Activated T-cell treated with anti-CD3 and anti-CD28 coated beads, Interleukin-2, amount 50 U/mL, for 4 hours (primary cell): ENCODE results near the gene ACHE. TPM values are rescaled to one million over a fixed set of nuclear protein-coding genes. Genes with fewer than 3 reads are reported as not detected.
"Not testable (repeated sequence)": the region's sequence is repeated elsewhere in the genome, so short reads cannot be mapped to it uniquely, and the experiment has no call there.

Source experiments
- ATAC-seq, 2 donors: fragments of 200-7000 bp; cut with Tn5 transposase; one replicate each; pipeline ENCODE4 v1.10.0; 2021
- DNase-seq: peaks from one replicate; pipeline ENCODE4 v3.0.0-alpha.2; 2020
- H3K27me3 Mint-ChIP-seq: one replicate; pipeline ENCODE4 v1.8.0; 2021; ENCODE audit warnings: low read depth, mixed read lengths
- H3K36me3 Mint-ChIP-seq: one replicate; pipeline ENCODE4 v1.8.0; 2022; ENCODE audit warnings: mixed read lengths; ENCODE audit not compliant: insufficient read depth
- H3K4me1 Mint-ChIP-seq: one replicate; pipeline ENCODE4 v1.8.0; 2021; ENCODE audit warnings: low read depth, mixed read lengths
- H3K4me3 Mint-ChIP-seq: one replicate; pipeline ENCODE4 v1.8.0; 2021; ENCODE audit warnings: mild to moderate bottlenecking, moderate library complexity, mixed read lengths
- H3K9me3 Mint-ChIP-seq: one replicate; pipeline ENCODE4 v1.8.0; 2021; ENCODE audit warnings: mixed read lengths
- total RNA-seq, 3 donors: library from RNA; stranded (reverse); gene quantifications; one replicate each; pipeline ENCODE4 v1.2.1, GENCODE V29; 2021

Gene ACHE
- total RNA-seq, 3 donors from 2014 or later: 0.32 to 0.54 (median 0.35) TPM

GRCh38 chr7:100910443-100910842 lies 14.8 kb upstream of the ACHE start:
- peaks cover 15% of the 10 kb centered on the region for H3K27me3 Mint-ChIP-seq
- not testable (repeated sequence) for H3K36me3 Mint-ChIP-seq, H3K4me1 Mint-ChIP-seq, H3K9me3 Mint-ChIP-seq, ATAC-seq, DNase-seq, H3K4me3 Mint-ChIP-seq

DNA sequence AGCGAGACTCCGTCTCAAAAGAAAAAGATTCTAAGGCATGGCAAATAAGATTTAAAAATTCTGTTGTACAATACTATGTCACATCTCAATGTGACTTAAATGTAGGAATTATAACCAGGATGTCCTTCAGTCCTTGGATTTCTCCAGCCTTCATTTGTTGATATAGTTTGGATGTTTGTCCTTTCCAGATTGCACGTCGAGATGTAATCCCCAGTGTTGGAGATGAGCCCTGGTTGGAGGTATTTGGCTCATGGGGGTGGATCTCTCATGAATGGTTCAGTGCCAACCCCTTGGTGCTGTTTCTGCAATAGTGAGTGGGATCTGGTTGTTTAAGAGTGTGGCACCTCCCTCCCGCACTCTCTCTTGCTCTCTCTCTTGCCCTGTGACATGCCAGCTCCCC lies 12.8 kb upstream of the ACHE start:
- H3K4me3 Mint-ChIP-seq: no peak overlapping the region
- no peaks in the 10 kb centered on the region for H3K36me3 Mint-ChIP-seq
- no peaks in the 10 kb centered on the region for H3K9me3 Mint-ChIP-seq
- peaks cover 18% of the 10 kb centered on the region for H3K27me3 Mint-ChIP-seq
- DNase-seq (no peak), ATAC-seq (no peak)
- no peaks in the 10 kb centered on the region for H3K4me1 Mint-ChIP-seq

DNA sequence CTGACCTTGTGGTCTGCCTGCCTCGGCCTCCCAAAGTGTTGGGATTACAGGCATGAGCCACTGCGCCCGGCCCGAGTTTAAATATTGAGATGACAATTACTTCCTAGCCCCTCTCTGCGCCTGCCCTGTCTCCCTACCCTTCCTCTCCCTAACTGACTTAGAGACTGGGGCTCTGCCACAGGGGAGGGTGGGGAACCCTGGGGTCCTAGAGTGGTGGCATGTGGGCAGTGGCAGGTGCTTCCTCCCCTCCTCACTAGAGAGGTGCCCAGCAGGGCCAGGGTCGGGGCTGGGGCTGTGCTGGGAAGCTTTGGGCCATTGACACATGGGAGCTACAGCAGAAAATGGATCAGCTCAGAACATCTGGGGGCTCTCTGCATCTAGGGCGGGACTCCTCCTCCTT lies 7.0 kb upstream of the ACHE start:
- ATAC-seq (no peak), DNase-seq (no peak)
- no peak overlapping the region for H3K4me3 Mint-ChIP-seq
- no peaks in the 10 kb centered on the region for H3K9me3 Mint-ChIP-seq
- H3K4me1 Mint-ChIP-seq: no peaks in the 10 kb centered on the region
- peaks cover 27% of the 10 kb centered on the region for H3K27me3 Mint-ChIP-seq
- H3K36me3 Mint-ChIP-seq: no peaks in the 10 kb centered on the region

- no peaks in the 10 kb centered on the region for H3K9me3 Mint-ChIP-seq
- H3K27me3 Mint-ChIP-seq: peaks cover 33% of the 10 kb centered on the region
- H3K36me3 Mint-ChIP-seq: no peaks in the 10 kb centered on the region
- H3K4me3 Mint-ChIP-seq: no peak overlapping the region
- no peaks in the 10 kb centered on the region for H3K4me1 Mint-ChIP-seq
- DNase-seq (no peak), ATAC-seq (no peak)
These were observed 6.2 kb upstream of the ACHE start for GRCh38 chr7:100901921-100902332.

GRCh38 chr7:100900978-100901377 lies 5.3 kb upstream of the ACHE start:
- Mint-ChIP-seq H3K9me3 (no peaks in the 10 kb centered on the region), H3K4me3 (no peak overlapping the region), H3K4me1 (peaks cover 5% of the 10 kb centered on the region), H3K27me3 (peaks cover 38% of the 10 kb centered on the region), H3K36me3 (no peaks in the 10 kb centered on the region)
- DNase-seq (no peak), ATAC-seq (no peak)

- H3K4me3 Mint-ChIP-seq: no peak overlapping the region
- no peak for DNase-seq
- no peaks in the 10 kb centered on the region for H3K9me3 Mint-ChIP-seq
- H3K4me1 Mint-ChIP-seq: peaks cover 7% of the 10 kb centered on the region
- no peaks in the 10 kb centered on the region for H3K36me3 Mint-ChIP-seq
- H3K27me3 Mint-ChIP-seq: peaks cover 40% of the 10 kb centered on the region
- ATAC-seq: no peak
These were observed 3.7 kb upstream of the ACHE start for GRCh38 chr7:100899432-100899831.

GRCh38 chr7:100897772-100898454 lies 2.2 kb upstream of the ACHE start:
- Mint-ChIP-seq H3K9me3 (no peaks in the 10 kb centered on the region), H3K36me3 (no peaks in the 10 kb centered on the region), H3K4me3 (peak overlapping the region; percentile 15), H3K4me1 (peaks cover 7% of the 10 kb centered on the region), H3K27me3 (peaks cover 46% of the 10 kb centered on the region)
- ATAC-seq (no peak), DNase-seq (no peak)

DNA sequence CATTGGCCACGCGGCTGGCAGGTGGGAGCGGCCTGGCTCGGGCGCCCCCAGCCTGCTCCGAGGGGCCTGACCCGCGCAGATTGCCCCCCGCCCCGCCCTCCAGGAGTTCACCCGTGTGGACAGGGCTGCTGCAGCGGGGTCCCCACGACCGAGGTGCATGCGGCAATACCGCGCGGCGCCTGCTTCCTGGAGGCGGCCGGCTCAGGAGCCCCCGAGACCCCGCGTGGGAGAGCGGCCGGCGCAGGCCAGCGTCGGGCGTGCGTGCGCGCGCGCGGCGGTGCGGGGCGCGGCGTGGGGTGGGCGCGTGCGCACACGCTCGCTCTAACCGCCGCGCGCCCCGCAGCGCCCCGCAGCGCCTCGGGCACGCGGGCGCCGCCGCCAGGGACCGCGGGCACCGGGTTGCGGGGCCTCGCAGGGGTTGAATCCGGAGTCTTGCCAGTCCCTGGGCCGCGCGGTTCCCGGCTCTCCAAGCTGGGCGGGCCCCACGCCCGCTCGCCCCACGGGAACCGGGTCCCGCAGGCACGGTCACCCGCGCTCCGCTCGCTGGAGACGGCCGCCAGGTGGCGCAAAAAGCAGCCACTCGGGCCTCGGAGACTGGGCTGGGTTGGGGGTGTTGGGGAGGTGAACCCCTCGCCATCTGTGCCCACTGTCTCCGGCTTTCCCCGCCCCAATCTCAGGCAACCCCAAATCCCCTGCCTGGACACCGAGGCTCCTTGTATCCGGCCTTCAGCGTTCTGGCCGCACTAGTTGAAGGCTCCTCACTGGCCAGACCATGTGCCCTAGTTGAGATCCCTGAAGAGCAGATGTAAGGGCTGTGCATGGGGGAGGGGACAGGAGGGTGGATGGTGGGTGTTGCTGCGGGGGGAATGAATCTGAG lies 1.3 kb upstream of the ACHE start:
- Mint-ChIP-seq H3K36me3 (no peaks in the 10 kb centered on the region), H3K9me3 (no peaks in the 10 kb centered on the region), H3K4me3 (peak overlapping the region; percentile 55), H3K27me3 (peaks cover 56% of the 10 kb centered on the region), H3K4me1 (peaks cover 7% of the 10 kb centered on the region)
- ATAC-seq (peak; percentile 46 to 71), DNase-seq (no peak)

GRCh38 chr7:100895956-100896731 lies 456 bp upstream of the ACHE start:
- Mint-ChIP-seq H3K4me1 (peaks cover 11% of the 10 kb centered on the region), H3K36me3 (no peaks in the 10 kb centered on the region), H3K4me3 (peak overlapping the region; percentile 78), H3K9me3 (no peaks in the 10 kb centered on the region), H3K27me3 (peaks cover 61% of the 10 kb centered on the region)
- DNase-seq (no peak), ATAC-seq (peak; percentile 27 to 32)

DNA sequence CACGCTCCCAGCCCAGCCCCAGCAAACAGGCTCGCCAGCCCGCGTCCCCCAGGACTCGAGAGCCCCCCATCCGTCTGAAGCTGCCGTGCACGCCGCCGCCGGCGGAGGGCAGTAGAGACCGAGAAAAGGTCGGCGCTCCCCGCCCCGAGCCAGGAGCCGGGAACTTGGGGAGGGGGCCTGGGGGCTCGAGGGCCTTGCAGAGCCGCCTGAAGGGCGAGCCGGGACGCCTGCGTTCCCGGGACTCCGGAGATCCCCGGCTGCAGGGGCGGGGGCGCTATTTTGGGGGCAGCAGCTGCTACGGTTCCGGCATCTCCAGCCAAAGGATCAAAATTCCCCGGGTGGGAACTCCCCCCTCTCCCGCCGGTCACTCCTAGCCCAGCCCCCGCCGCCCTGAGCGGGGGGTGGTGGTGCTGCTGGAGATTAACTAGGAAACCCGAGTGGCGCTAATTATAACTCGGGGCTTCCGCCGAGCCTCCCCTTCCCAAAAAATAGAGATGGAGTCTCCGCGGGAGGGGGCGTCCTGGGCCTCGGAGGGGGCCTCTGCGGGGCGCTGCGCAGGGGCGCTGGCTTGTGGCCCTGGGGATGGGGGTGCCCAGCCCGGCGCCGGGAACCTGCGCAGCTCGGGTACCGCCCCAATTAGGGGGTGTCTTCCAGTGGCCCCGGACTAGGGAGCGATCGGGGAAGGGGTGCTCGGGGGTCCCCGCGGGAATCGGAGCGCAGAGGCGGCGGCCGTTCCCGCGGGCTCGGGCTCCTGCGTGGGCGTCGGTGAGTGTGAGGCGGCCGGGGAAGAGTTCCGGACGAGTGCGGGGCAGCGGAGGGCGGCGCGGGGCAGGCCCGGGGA lies 608 bp downstream of the ACHE start:
- peak; percentile 52 for DNase-seq
- H3K9me3 Mint-ChIP-seq: no peaks in the 10 kb centered on the region
- peak overlapping the region; percentile 45 for H3K4me3 Mint-ChIP-seq
- no peaks in the 10 kb centered on the region for H3K36me3 Mint-ChIP-seq
- peaks cover 16% of the 10 kb centered on the region for H3K4me1 Mint-ChIP-seq
- peaks cover 53% of the 10 kb centered on the region for H3K27me3 Mint-ChIP-seq
- ATAC-seq: peak; percentile 15 to 18

DNA sequence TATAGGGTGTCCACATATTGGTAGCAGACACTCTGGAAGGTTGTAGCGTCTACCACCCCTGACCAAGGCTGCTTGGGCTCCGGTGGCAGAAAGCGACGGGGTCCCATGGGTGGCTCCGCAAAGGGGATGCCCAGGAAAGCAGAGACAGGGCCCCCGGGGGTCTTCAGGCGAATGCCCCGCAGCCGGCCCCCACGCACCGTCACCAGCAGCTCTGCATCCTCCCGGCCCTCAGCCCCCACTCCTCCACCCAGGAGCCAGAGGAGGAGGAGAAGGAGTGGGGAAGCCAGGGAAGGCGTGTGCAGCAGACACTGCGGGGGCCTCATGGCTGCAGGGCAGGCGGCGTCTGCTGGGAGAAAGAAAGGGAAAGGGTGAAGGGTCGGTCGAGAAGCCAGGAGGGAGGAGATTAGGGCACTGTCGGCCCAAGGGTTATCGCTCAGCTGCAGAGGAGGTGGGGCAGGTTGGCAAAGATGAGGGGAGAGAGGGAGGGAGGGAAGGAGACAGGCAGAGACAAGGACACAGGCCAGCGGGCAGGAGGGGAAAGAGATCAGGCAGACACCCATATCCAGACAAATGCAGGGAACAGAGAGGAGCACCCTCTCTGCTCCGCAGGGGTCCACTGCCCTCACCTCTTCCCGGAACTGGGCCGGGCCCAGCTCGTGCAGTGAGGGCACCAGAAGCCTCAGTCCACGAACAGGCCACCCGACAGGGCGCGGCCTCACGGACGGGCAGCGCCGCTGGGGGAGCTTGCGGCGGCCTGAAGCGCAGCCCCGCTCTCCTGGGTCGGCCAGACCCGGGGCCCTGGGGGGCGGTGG lies 1.6 kb downstream of the ACHE start:
- DNase-seq: no peak
- Mint-ChIP-seq H3K27me3 (peaks cover 49% of the 10 kb centered on the region), H3K9me3 (no peaks in the 10 kb centered on the region), H3K4me1 (peaks cover 16% of the 10 kb centered on the region), H3K36me3 (no peaks in the 10 kb centered on the region), H3K4me3 (no peak overlapping the region)
- no peak for ATAC-seq

DNA sequence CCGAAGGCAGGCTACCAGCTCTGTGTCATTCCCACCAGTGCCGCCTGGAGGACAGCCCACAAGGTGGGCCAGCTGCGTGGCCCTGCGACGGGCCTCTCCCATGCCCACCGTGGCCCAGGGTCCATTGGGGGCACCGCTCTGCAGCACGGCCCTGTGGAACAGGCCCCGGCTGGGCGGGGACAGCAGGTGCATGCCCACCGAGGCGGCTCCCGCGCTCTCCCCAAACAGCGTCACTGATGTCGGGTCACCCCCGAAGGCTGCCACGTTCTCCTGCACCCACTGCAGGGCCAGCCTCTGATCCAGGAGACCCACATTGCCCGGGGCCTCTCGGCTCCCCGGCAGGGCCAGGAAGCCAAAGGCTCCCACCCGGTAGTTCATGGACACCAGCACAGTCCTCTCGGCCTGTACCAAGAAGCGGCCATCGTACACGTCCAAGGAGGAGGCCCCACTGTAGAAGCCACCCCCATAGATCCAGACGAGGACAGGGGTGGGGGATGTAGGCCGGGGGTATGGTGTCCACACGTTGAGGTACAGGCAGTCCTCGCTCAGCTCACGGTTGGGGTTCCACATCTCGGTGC lies 2.3 kb downstream of the ACHE start:
- H3K36me3 Mint-ChIP-seq: peaks cover 3% of the 10 kb centered on the region
- peaks cover 46% of the 10 kb centered on the region for H3K27me3 Mint-ChIP-seq
- no peak for ATAC-seq
- DNase-seq: no peak
- H3K4me1 Mint-ChIP-seq: peaks cover 19% of the 10 kb centered on the region
- H3K4me3 Mint-ChIP-seq: no peak overlapping the region
- H3K9me3 Mint-ChIP-seq: no peaks in the 10 kb centered on the region
